H1 (cell line): Measurements from ENCODE around the gene ARHGEF16. TPM values are rescaled to one million over a fixed set of nuclear protein-coding genes. Genes with fewer than 3 reads are reported as not detected.
A peak's percentile ranks its signal among the peaks of the same experiment; 100 is the strongest.

Experiments used
- CTCF ChIA-PET: fragments of 300-600 bp; sonication (Branson Sonifier 250); formaldehyde crosslinking; loops from one replicate; lab custom pipeline; 2021; ENCODE audit not compliant: partially characterized antibody; lab: Charles Lee
- POLR2A ChIA-PET: fragments of 300-600 bp; sonication (Branson Sonifier 250); formaldehyde crosslinking; loops from one replicate; lab custom pipeline; 2021; ENCODE audit warnings: inconsistent platforms; ENCODE audit not compliant: partially characterized antibody; lab: Charles Lee
- DNase-seq, 2 experiments: peaks; one replicate each; pipeline versions ENCODE4 v3.0.0 to v3.0.0-alpha.2; 2010 to 2022; ENCODE audit warnings: low spot score in 2 of 2, low read depth in 1 of 2, mixed read lengths in 1 of 2
- FAIRE-seq: peaks from 2 replicates; lab custom pipeline; 2011; peaks lifted over from hg19 to GRCh38; lab: Jason Lieb, UNC
- H2AFZ ChIP-seq: 2 replicates; pipeline ENCODE4 v1.8.1; 2012; ENCODE audit warnings: low read length, inconsistent platforms
- H2AK5ac ChIP-seq: 2 replicates; pipeline ENCODE4 v1.6.1; 2013; ENCODE audit warnings: low read depth, low read length
- H2BK120ac ChIP-seq: replicated peaks from 2 replicates; pipeline ENCODE3; 2013; ENCODE audit warnings: low read depth, low read length, inconsistent platforms
- H2BK12ac ChIP-seq: 2 replicates; pipeline ENCODE4 v1.6.1; 2013; ENCODE audit warnings: low read depth, low read length
- H2BK15ac ChIP-seq: 2 replicates; pipeline ENCODE4 v1.6.1; 2013; ENCODE audit warnings: low read length
- H2BK20ac ChIP-seq: 2 replicates; pipeline ENCODE4 v1.6.1; 2013; ENCODE audit warnings: low read length
- H2BK5ac ChIP-seq: 2 replicates; pipeline ENCODE4 v1.6.1; 2013; ENCODE audit warnings: low read depth, low read length
- H3K14ac ChIP-seq: 2 replicates; pipeline ENCODE4 v1.6.1; 2013; ENCODE audit warnings: inconsistent platforms; ENCODE audit not compliant: insufficient read length
- H3K18ac ChIP-seq: 2 replicates; pipeline ENCODE4 v1.6.1; 2013; ENCODE audit warnings: low read length; ENCODE audit errors: extremely low read depth
- H3K23ac ChIP-seq: 2 replicates; pipeline ENCODE4 v1.6.1; 2013; ENCODE audit warnings: inconsistent platforms; ENCODE audit not compliant: insufficient read length
- H3K23me2 ChIP-seq: 2 replicates; pipeline ENCODE4 v1.6.1; 2013; ENCODE audit warnings: low read depth, low read length
- H3K27ac ChIP-seq: 2 replicates; pipeline ENCODE4 v1.6.1; 2011; ENCODE audit warnings: low read depth, low read length, inconsistent platforms
- H3K27me3 ChIP-seq, 4 experiments: replicated peaks in 1 of 4; 1 replicate in 1 of 4; 2 replicates in 3 of 4; pipeline versions ENCODE4 v1.6.1 to v1.8.1; 2011 to 2013; ENCODE audit warnings: low read length in 3 of 4, mild to moderate bottlenecking in 3 of 4, inconsistent platforms in 2 of 4, mixed read lengths in 2 of 4, moderate library complexity in 1 of 4; ENCODE audit not compliant: control insufficient read depth in 3 of 4, insufficient read depth in 3 of 4; ENCODE audit errors: extremely low read depth in 1 of 4
- H3K36me3 ChIP-seq, 4 experiments: 2 replicates each; pipeline versions ENCODE4 v1.6.1 to v1.8.1; 2011 to 2013; ENCODE audit warnings: mild to moderate bottlenecking in 4 of 4, low read length in 3 of 4, moderate library complexity in 2 of 4, control low read depth in 1 of 4, inconsistent platforms in 1 of 4; ENCODE audit not compliant: insufficient read depth in 4 of 4, control insufficient read depth in 2 of 4
- H3K4ac ChIP-seq: replicated peaks from 2 replicates; pipeline ENCODE3; 2013; ENCODE audit warnings: low read length, low read depth, mixed read lengths, inconsistent platforms; ENCODE audit not compliant: insufficient read length
- H3K4me1 ChIP-seq, 4 experiments: replicated peaks in 1 of 4; 1 replicate in 1 of 4; 2 replicates in 3 of 4; pipeline versions ENCODE4 v1.6.1 to v1.8.1; 2011 to 2013; ENCODE audit warnings: low read length in 3 of 4, inconsistent platforms in 2 of 4, mixed read lengths in 1 of 4; ENCODE audit not compliant: insufficient read depth in 4 of 4, control insufficient read depth in 3 of 4
- H3K4me2 ChIP-seq, 2 experiments: 2 replicates each; pipeline versions ENCODE4 v1.6.1 to v1.8.1; 2011 to 2013; ENCODE audit warnings: low read depth in 2 of 2, low read length in 2 of 2, control low read depth in 1 of 2, inconsistent platforms in 1 of 2, mild to moderate bottlenecking in 1 of 2; ENCODE audit not compliant: insufficient read depth in 1 of 2
- H3K4me3 ChIP-seq, 4 experiments: fragments of 200-600, 300-600 bp in 1 of 4; sonication (generic), shearing (Covaris generic), sonication (Bioruptor Twin) in 1 of 4; 2 replicates each; pipeline versions ENCODE4 v1.5.1 to v1.8.1; 2011 to 2016; ENCODE audit warnings: low read length in 4 of 4, low read depth in 3 of 4, control low read depth in 2 of 4, inconsistent platforms in 2 of 4, mild to moderate bottlenecking in 2 of 4, mixed read lengths in 1 of 4, moderate library complexity in 1 of 4; ENCODE audit not compliant: insufficient read depth in 2 of 4; ENCODE audit errors: extremely low read depth in 1 of 4
- H3K56ac ChIP-seq: replicated peaks from 2 replicates; pipeline ENCODE3; 2013; ENCODE audit warnings: low read depth, mild to moderate bottlenecking, mixed read lengths, low read length, inconsistent platforms; ENCODE audit not compliant: insufficient read length
- H3K79me1 ChIP-seq: 2 replicates; pipeline ENCODE4 v1.6.1; 2013; ENCODE audit warnings: low read depth, low read length, control low read depth
- H3K79me2 ChIP-seq, 2 experiments: 2 replicates each; pipeline versions ENCODE4 v1.6.1 to v1.8.1; 2012 to 2013; ENCODE audit warnings: low read length in 2 of 2, mild to moderate bottlenecking in 2 of 2, inconsistent platforms in 1 of 2; ENCODE audit not compliant: insufficient read depth in 2 of 2, control insufficient read depth in 1 of 2
- H3K9ac ChIP-seq, 4 experiments: replicated peaks in 1 of 4; 1 replicate in 1 of 4; 2 replicates in 3 of 4; pipeline versions ENCODE4 v1.6.1 to v1.8.1; 2011 to 2013; ENCODE audit warnings: low read depth in 3 of 4, low read length in 3 of 4, control low read depth in 2 of 4, mild to moderate bottlenecking in 2 of 4, moderate library complexity in 2 of 4, inconsistent platforms in 1 of 4; ENCODE audit errors: extremely low read depth in 1 of 4
- H3K9me3 ChIP-seq, 2 experiments: 2 replicates each; pipeline versions ENCODE4 v1.6.1 to v1.8.1; 2012 to 2013; ENCODE audit warnings: mild to moderate bottlenecking in 2 of 2, moderate library complexity in 2 of 2, control low read depth in 1 of 2, inconsistent platforms in 1 of 2, low read depth in 1 of 2, low read length in 1 of 2, mixed read lengths in 1 of 2; ENCODE audit not compliant: insufficient read depth in 2 of 2
- H4K20me1 ChIP-seq, 2 experiments: replicated peaks in 1 of 2; 2 replicates each; pipeline versions ENCODE3 to v1.8.1; 2011 to 2013; ENCODE audit warnings: inconsistent platforms in 2 of 2, low read length in 2 of 2, mild to moderate bottlenecking in 1 of 2; ENCODE audit not compliant: insufficient read depth in 2 of 2, control insufficient read depth in 1 of 2
- H4K5ac ChIP-seq: 2 replicates; pipeline ENCODE4 v1.6.1; 2013; ENCODE audit warnings: low read length, low read depth, mixed read lengths, inconsistent platforms; ENCODE audit not compliant: insufficient read length
- H4K8ac ChIP-seq: 2 replicates; pipeline ENCODE4 v1.8.0; 2013; ENCODE audit warnings: mild to moderate bottlenecking, moderate library complexity, low read length, inconsistent platforms; ENCODE audit not compliant: insufficient read depth; ENCODE audit errors: extremely low read depth
- H4K91ac ChIP-seq: replicated peaks from 2 replicates; pipeline ENCODE3; 2013; ENCODE audit warnings: low read length, mixed read lengths, inconsistent platforms; ENCODE audit not compliant: insufficient read length
- HDAC6 ChIP-seq: IDR thresholded peaks from one replicate; pipeline ENCODE4 v1.7.1; 2012; ENCODE audit warnings: low read depth, mild to moderate bottlenecking, inconsistent platforms, low read length, moderate library complexity
- NANOG ChIP-seq: IDR thresholded peaks from 2 replicates; pipeline ENCODE4 v1.6.1; 2011; ENCODE audit warnings: low read length, low read depth, mild to moderate bottlenecking, inconsistent platforms; ENCODE audit not compliant: insufficient read depth, poor library complexity, severe bottlenecking
- WGBS, 2 experiments: shearing (Covaris generic) in 1 of 2; methylation state at CpG; one replicate each; pipeline versions ENCODE4 v1.1.6 to v1.1.7; 2013 to 2015; ENCODE audit warnings: low lambda C conversion rate in 2 of 2, mixed read lengths in 2 of 2, inconsistent platforms in 1 of 2, low coverage in 1 of 2, missing lambda C conversion rate in 1 of 2; ENCODE audit not compliant: insufficient replicate concordance in 2 of 2, insufficient coverage in 1 of 2, insufficient read length in 1 of 2; ENCODE audit errors: extremely low coverage in 1 of 2, missing lambda C conversion rate in 1 of 2; 5-methylcytosine and 5-hydroxymethylcytosine counted together
- polyA plus RNA-seq, 7 experiments: library from polyadenylated mRNA; depleted of rRNA in 3 of 7; stranded (reverse) in 5 of 7; unstranded in 2 of 7; fragments of >200 nt in 5 of 7; fragments of 200-250 nt in 2 of 7; gene quantifications; 1 replicate in 5 of 7; 2 replicates in 1 of 7; 4 replicates in 1 of 7; pipeline versions ENCODE4 v1.2.1 to v1.2.3, GENCODE V29; 2011 to 2013; ENCODE audit warnings: missing spikeins in 2 of 7, mixed read lengths in 2 of 7
- total RNA-seq: library from RNA; stranded (reverse); fragmentation: NEBNext Ultra II Directional; extraction: Animal tissue kit (Norgen Biotek cat#: 25700); gene quantifications from 2 replicates; pipeline ENCODE4 v1.2.1, GENCODE V29; 2021

ARHGEF16 gene
- total and polyA plus RNA-seq, 2 of the 8 experiments (the other 6 are each of a cell fraction or from before 2014, with no cell fraction given), result 18.3 to 20.7 TPM

- Histone ChIP-seq H3K27me3 (no peaks in the 10 kb centered on the region), H3K27ac (no peak overlapping the region; the same call in 1 of the 2 replicates), H3K23ac (no peak overlapping the region), H3K4me1 (no peaks in the 10 kb centered on the region), H4K20me1 (peaks cover 0 to 10% of the 10 kb centered on the region in 2 experiments), H2AFZ (no peak overlapping the region), H4K8ac (peak overlapping the region; percentile 44; the same call in 1 of the 2 replicates), H2BK12ac (no peak overlapping the region), H4K91ac (no peak overlapping the region), H3K79me2 (no peaks in the 10 kb centered on the region), H3K79me1 (peaks cover 5% of the 10 kb centered on the region; the same call in 1 of the 2 replicates), H2AK5ac (no peak overlapping the region), H2BK120ac (no peak overlapping the region), H3K18ac (no peak overlapping the region), H3K4ac (no peak overlapping the region), H2BK20ac (no peak overlapping the region), H3K9ac (no peak overlapping the region), H4K5ac (no peak overlapping the region), H3K4me2 (no peak overlapping the region), H2BK5ac (no peak overlapping the region), H3K14ac (no peak overlapping the region), H3K9me3 (no peaks in the 10 kb centered on the region), H3K56ac (no peak overlapping the region), H3K23me2 (no peaks in the 10 kb centered on the region), H3K4me3 (no peak overlapping the region), H2BK15ac (no peak overlapping the region), H3K36me3 (no peaks in the 10 kb centered on the region)
- FAIRE-seq (no peak), DNase-seq (no peak)
- POLR2A ChIA-PET, result interaction anchor here (0.8 to 1.6 kb wide), 3 partner anchors 8 to 11 kb away, joined by 3 to 9 read pairs (median 4); no protein-coding TSS in a partner anchor
- CTCF ChIA-PET, result interaction anchor here (0.7 to 2.8 kb wide), 10 partner anchors 9 to 158 kb away, joined by 3 to 25 read pairs (median 4); no protein-coding TSS in a partner anchor
- TF ChIP-seq HDAC6 (no peak), NANOG (no peak)
- WGBS, 2 experiments, result 86% methylated on average over 19 of the region's 20 CpGs; no CpG with 5 or more reads in 1 of the 2 experiments
Measured at GRCh38 chr1:3463408-3463863, 9.0 kb downstream of the ARHGEF16 start.
